OCI-LY1 (cell line): ENCODE results near the gene RMDN3.

ENCODE experiments used
- H2AFZ ChIP-seq: fragments of 200-600 bp; sonication (generic), shearing (Covaris generic); 2 replicates; pipeline ENCODE4 v1.6.0; 2014; ENCODE audit warnings: antibody characterized with exemption, mild to moderate bottlenecking, low read length
- H3F3A ChIP-seq: fragments of 200-600 bp; sonication (generic), shearing (Covaris generic); 2 replicates; pipeline ENCODE4 v1.6.0; 2014; ENCODE audit warnings: mild to moderate bottlenecking, antibody characterized with exemption, low read length, moderate library complexity; ENCODE audit not compliant: insufficient read depth
- H3K27ac ChIP-seq: fragments of 200-600 bp; sonication (generic); 2 replicates; pipeline ENCODE4 v1.5.1; 2014; ENCODE audit warnings: low read length, mixed run types, mild to moderate bottlenecking, low read depth; ENCODE audit not compliant: poor library complexity, severe bottlenecking
- H3K27me3 ChIP-seq: fragments of 200-600 bp; sonication (generic); 2 replicates; pipeline ENCODE4 v1.6.0; 2014; ENCODE audit warnings: antibody characterized with exemption, mild to moderate bottlenecking, low read length, moderate library complexity; ENCODE audit not compliant: insufficient read depth
- H3K36me3 ChIP-seq: fragments of 200-600 bp; sonication (generic); 2 replicates; pipeline ENCODE4 v1.6.1; 2014; ENCODE audit warnings: mild to moderate bottlenecking, antibody characterized with exemption, low read length, moderate library complexity, mixed read lengths; ENCODE audit not compliant: insufficient read depth
- H3K4me1 ChIP-seq: fragments of 200-600 bp; sonication (generic); 2 replicates; pipeline ENCODE4 v1.5.1; 2014; ENCODE audit warnings: mild to moderate bottlenecking, low read length, moderate library complexity; ENCODE audit not compliant: insufficient read depth, severe bottlenecking
- H3K4me2 ChIP-seq: fragments of 200-600 bp; sonication (generic), shearing (Covaris generic); 2 replicates; pipeline ENCODE4 v1.6.1; 2014; ENCODE audit warnings: low read length
- H3K4me3 ChIP-seq: fragments of 200-600 bp; sonication (generic); 2 replicates; pipeline ENCODE4 v1.5.1; 2014; ENCODE audit warnings: low read length, low read depth, mild to moderate bottlenecking, mixed read lengths; ENCODE audit not compliant: poor library complexity, severe bottlenecking
- H3K79me2 ChIP-seq: fragments of 200-600 bp; shearing (Covaris generic); 2 replicates; pipeline ENCODE4 v1.6.1; 2016; ENCODE audit warnings: mixed run types, low read length, mixed read lengths; ENCODE audit not compliant: insufficient read depth
- H3K9ac ChIP-seq: fragments of 200-600 bp; sonication (generic), shearing (Covaris generic); 2 replicates; pipeline ENCODE4 v1.6.1; 2014; ENCODE audit warnings: mild to moderate bottlenecking, low read length, mixed read lengths
- H3K9me2 ChIP-seq: fragments of 200-600 bp; sonication (generic), shearing (Covaris generic); 2 replicates; pipeline ENCODE4 v1.6.1; 2014; ENCODE audit warnings: low read depth, mild to moderate bottlenecking, low read length, mixed read lengths
- H3K9me3 ChIP-seq: fragments of 200-600 bp; shearing (Covaris generic); 2 replicates; pipeline ENCODE4 v1.6.1; 2014; ENCODE audit warnings: low read length, mixed read lengths
- H4K20me1 ChIP-seq: fragments of 200-600 bp; sonication (generic), shearing (Covaris generic); 2 replicates; pipeline ENCODE4 v1.6.0; 2016; ENCODE audit warnings: mild to moderate bottlenecking, low read length; ENCODE audit not compliant: insufficient read depth
- CTCF ChIP-seq: fragments of 200-600 bp; sonication (generic), shearing (Covaris generic); IDR thresholded peaks from 2 replicates; pipeline ENCODE4 v1.5.1; 2017; ENCODE audit warnings: mild to moderate bottlenecking, antibody characterized with exemption, low read length, moderate library complexity, mixed read lengths
- EZH2 ChIP-seq: fragments of 200-600 bp; sonication (generic), shearing (Covaris generic); IDR thresholded peaks from 2 replicates; pipeline ENCODE4 v1.8.0; 2017; ENCODE audit warnings: borderline replicate concordance, mixed run types, mild to moderate bottlenecking, antibody characterized with exemption, low read length, moderate library complexity, mixed read lengths

The RMDN3 gene

GRCh38 chr15:40696228-40696627 is 58.8 kb downstream of the RMDN3 start:
- no peaks in the 10 kb centered on the region for H4K20me1 ChIP-seq
- TF ChIP-seq EZH2 (no peak), CTCF (no peak)
- peak overlapping the region; percentile 87 for H3K4me2 ChIP-seq
- H3K36me3 ChIP-seq, result peaks cover 27% of the 10 kb centered on the region
- peaks cover 11% of the 10 kb centered on the region for H3K79me2 ChIP-seq
- H3K27me3 ChIP-seq, result no peaks in the 10 kb centered on the region
- H3F3A ChIP-seq, result no peaks in the 10 kb centered on the region; the same call in 1 of the 2 replicates
- H3K9me2 ChIP-seq, result no peaks in the 10 kb centered on the region
- H2AFZ ChIP-seq, result no peak overlapping the region
- peak overlapping the region; percentile 92 for H3K4me3 ChIP-seq
- peaks cover 18% of the 10 kb centered on the region for H3K4me1 ChIP-seq
- no peaks in the 10 kb centered on the region for H3K9me3 ChIP-seq
- peak overlapping the region; percentile 91 for H3K27ac ChIP-seq
- peak overlapping the region; percentile 85; the same call in 1 of the 2 replicates for H3K9ac ChIP-seq

- Histone ChIP-seq H3K4me3 (peak overlapping the region; percentile 92), H3K4me2 (peak overlapping the region; percentile 87), H3K9me2 (no peaks in the 10 kb centered on the region), H3K9ac (peak overlapping the region; percentile 85), H3F3A (no peaks in the 10 kb centered on the region; the same call in 1 of the 2 replicates), H3K36me3 (peaks cover 20% of the 10 kb centered on the region), H2AFZ (no peak overlapping the region), H3K9me3 (no peaks in the 10 kb centered on the region), H3K27ac (peak overlapping the region; percentile 91), H3K4me1 (peaks cover 18% of the 10 kb centered on the region), H4K20me1 (no peaks in the 10 kb centered on the region), H3K27me3 (no peaks in the 10 kb centered on the region), H3K79me2 (peaks cover 11% of the 10 kb centered on the region)
- TF ChIP-seq EZH2 (no peak), CTCF (no peak)
Observed at GRCh38 chr15:40695469-40695890, 59.6 kb downstream of the RMDN3 start.

DNA sequence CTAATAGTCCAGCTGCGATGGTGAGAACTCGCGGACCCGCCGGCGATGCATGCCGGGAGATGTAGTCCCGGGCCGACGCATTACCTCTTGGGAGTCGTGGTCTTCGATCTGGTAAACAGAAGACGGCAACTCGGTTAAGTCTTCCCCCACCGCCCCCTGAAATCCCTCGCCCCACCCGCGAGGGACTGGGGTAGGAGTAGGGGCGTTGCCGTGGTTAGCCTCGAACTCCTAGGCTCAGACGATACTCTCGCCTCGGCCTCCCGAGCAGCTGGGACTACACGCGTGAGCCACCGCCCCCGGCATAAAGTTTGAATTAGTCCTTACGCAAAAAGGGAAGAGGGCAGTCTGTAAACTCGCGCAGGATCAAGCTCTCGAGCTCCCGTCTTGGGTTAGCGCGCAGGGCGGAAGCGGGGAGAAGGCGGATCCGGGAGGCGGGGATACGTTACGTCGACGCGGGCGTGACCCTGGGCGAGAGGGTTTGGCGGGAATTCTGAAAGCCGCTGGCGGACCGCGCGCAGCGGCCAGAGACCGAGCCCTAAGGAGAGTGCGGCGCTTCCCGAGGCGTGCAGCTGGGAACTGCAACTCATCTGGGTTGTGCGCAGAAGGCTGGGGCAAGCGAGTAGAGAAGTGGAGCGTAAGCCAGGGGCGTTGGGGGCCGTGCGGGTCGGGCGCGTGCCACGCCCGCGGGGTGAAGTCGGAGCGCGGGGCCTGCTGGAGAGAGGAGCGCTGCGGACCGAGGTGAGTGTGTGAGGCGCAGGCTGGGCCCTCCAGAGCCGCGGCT is 60.2 kb downstream of the RMDN3 start, which contains the start of gene RAD51:
TSS of gene RAD51 (plus strand) at position 487 of the 781 bp plus-strand sequence. CDS start 3,585 bp downstream, outside the sequence.
- peaks cover 14% of the 10 kb centered on the region for H3K36me3 ChIP-seq
- TF ChIP-seq CTCF, result no peak
- no peak for TF ChIP-seq EZH2
- no peak within 1 kb of the TSS for H2AFZ ChIP-seq
- H3F3A ChIP-seq, result no peaks in the 10 kb centered on the region; the same call in 1 of the 2 replicates
- peak within 1 kb of the TSS; percentile 91 for H3K27ac ChIP-seq
- H3K4me2 ChIP-seq, result peak within 1 kb of the TSS; percentile 87
- peaks cover 11% of the 10 kb centered on the region for H3K79me2 ChIP-seq
- no peaks in the 10 kb centered on the region for H3K9me3 ChIP-seq
- peak within 1 kb of the TSS; percentile 85 for H3K9ac ChIP-seq
- H3K4me1 ChIP-seq, result peaks cover 18% of the 10 kb centered on the region
- peak within 1 kb of the TSS; percentile 92 for H3K4me3 ChIP-seq
- H3K27me3 ChIP-seq, result no peaks in the 10 kb centered on the region
- H3K9me2 ChIP-seq, result no peaks in the 10 kb centered on the region
- H4K20me1 ChIP-seq, result no peaks in the 10 kb centered on the region
